Measurements from ENCODE around the gene NEDD4L. TPM values are rescaled to one million over a fixed set of nuclear protein-coding genes. Genes with fewer than 3 reads are reported as not detected.

The NEDD4L gene
- total RNA-seq, 1 donor from 2014 or later, result 162 TPM

GRCh38 chr18:58234359-58234741 lies 190.3 kb downstream of the NEDD4L start:
- no peaks in the 10 kb centered on the region for H3K9me3 Mint-ChIP-seq (ENCODE audit: low read depth)
- H3K27ac Mint-ChIP-seq, result peak overlapping the region; percentile 50
- peaks cover 43% of the 10 kb centered on the region for H3K4me1 Mint-ChIP-seq (ENCODE audit: low read depth)
- no peaks in the 10 kb centered on the region for H3K27me3 Mint-ChIP-seq
- no peak for TF ChIP-seq CTCF (IDR thresholded peaks at IDR 0.05; ENCODE audit: unreplicated experiment)
- H3K36me3 Mint-ChIP-seq (ENCODE audit: insufficient read depth), result peaks cover 1% of the 10 kb centered on the region
- DNase-seq (ENCODE audit: low spot score, unreplicated experiment), result no peak
- no peak overlapping the region for H3K4me3 Mint-ChIP-seq (ENCODE audit: low read depth)

- Mint-ChIP-seq H3K4me3 (ENCODE audit: low read depth) (no peak overlapping the region), H3K4me1 (ENCODE audit: low read depth) (peaks cover 42% of the 10 kb centered on the region), H3K9me3 (ENCODE audit: low read depth) (no peaks in the 10 kb centered on the region), H3K27ac (peak overlapping the region; percentile 50), H3K27me3 (no peaks in the 10 kb centered on the region), H3K36me3 (ENCODE audit: insufficient read depth) (peaks cover 1% of the 10 kb centered on the region)
- no peak for DNase-seq (ENCODE audit: low spot score, unreplicated experiment)
- TF ChIP-seq CTCF (IDR thresholded peaks at IDR 0.05; ENCODE audit: unreplicated experiment), result no peak
Observed at GRCh38 chr18:58235001-58235436, 191.0 kb downstream of the NEDD4L start.

GRCh38 chr18:58239879-58240278 lies 195.9 kb downstream of the NEDD4L start:
- H3K9me3 Mint-ChIP-seq (ENCODE audit: low read depth), result no peaks in the 10 kb centered on the region
- no peak for DNase-seq (ENCODE audit: low spot score, unreplicated experiment)
- peaks cover 1% of the 10 kb centered on the region for H3K36me3 Mint-ChIP-seq (ENCODE audit: insufficient read depth)
- no peaks in the 10 kb centered on the region for H3K27me3 Mint-ChIP-seq
- H3K4me3 Mint-ChIP-seq (ENCODE audit: low read depth), result no peak overlapping the region
- H3K4me1 Mint-ChIP-seq (ENCODE audit: low read depth), result peaks cover 14% of the 10 kb centered on the region
- TF ChIP-seq CTCF (IDR thresholded peaks at IDR 0.05; ENCODE audit: unreplicated experiment), result no peak
- H3K27ac Mint-ChIP-seq, result no peak overlapping the region

GRCh38 chr18:58241026-58241679 lies 197.1 kb downstream of the NEDD4L start:
- Mint-ChIP-seq H3K27me3 (no peaks in the 10 kb centered on the region), H3K4me3 (ENCODE audit: low read depth) (no peak overlapping the region), H3K9me3 (ENCODE audit: low read depth) (no peaks in the 10 kb centered on the region), H3K36me3 (ENCODE audit: insufficient read depth) (peaks cover 1% of the 10 kb centered on the region), H3K27ac (no peak overlapping the region), H3K4me1 (ENCODE audit: low read depth) (peaks cover 10% of the 10 kb centered on the region)
- no peak for DNase-seq (ENCODE audit: low spot score, unreplicated experiment)
- no peak for TF ChIP-seq CTCF (IDR thresholded peaks at IDR 0.05; ENCODE audit: unreplicated experiment)

- peaks cover 1% of the 10 kb centered on the region for H3K36me3 Mint-ChIP-seq (ENCODE audit: insufficient read depth)
- no peak for TF ChIP-seq CTCF (IDR thresholded peaks at IDR 0.05; ENCODE audit: unreplicated experiment)
- H3K4me1 Mint-ChIP-seq (ENCODE audit: low read depth), result peaks cover 10% of the 10 kb centered on the region
- DNase-seq (ENCODE audit: low spot score, unreplicated experiment), result no peak
- no peak overlapping the region for H3K4me3 Mint-ChIP-seq (ENCODE audit: low read depth)
- H3K27me3 Mint-ChIP-seq, result no peaks in the 10 kb centered on the region
- no peak overlapping the region for H3K27ac Mint-ChIP-seq
- H3K9me3 Mint-ChIP-seq (ENCODE audit: low read depth), result no peaks in the 10 kb centered on the region
Observed at GRCh38 chr18:58241877-58242276, 197.9 kb downstream of the NEDD4L start.
